Neutrophil (primary cell): Measurements from ENCODE around the gene NR6A1.
"Not testable (repeated sequence)": the region's sequence is repeated elsewhere in the genome, so short reads cannot be mapped to it uniquely, and the experiment has no call there.

Experiments
- H3K27ac ChIP-seq: fragments of 200-600 bp; sonication (generic); 2 replicates; pipeline ENCODE4 v1.5.1; 2016; ENCODE audit warnings: mild to moderate bottlenecking, moderate library complexity
- H3K27me3 ChIP-seq: fragments of 200-600 bp; sonication (generic); 2 replicates; pipeline ENCODE4 v1.6.0; 2016; ENCODE audit warnings: mild to moderate bottlenecking
- H3K36me3 ChIP-seq: fragments of 200-600 bp; sonication (generic); 2 replicates; pipeline ENCODE4 v1.5.1; 2017
- H3K4me1 ChIP-seq, 2 experiments: fragments of 200-600 bp in 1 of 2; sonication (generic) in 1 of 2; 1 replicate in 1 of 2; 2 replicates in 1 of 2; pipeline versions ENCODE4 v1.5.1 to v1.6.1; 2013 to 2016; ENCODE audit warnings: low read depth in 1 of 2, low read length in 1 of 2, mild to moderate bottlenecking in 1 of 2, moderate library complexity in 1 of 2; ENCODE audit not compliant: control insufficient read depth in 1 of 2, insufficient read depth in 1 of 2
- H3K4me3 ChIP-seq, 2 experiments: fragments of 200-600 bp in 1 of 2; sonication (generic) in 1 of 2; 1 replicate in 1 of 2; 2 replicates in 1 of 2; pipeline ENCODE4 v1.5.1; 2013 to 2016; ENCODE audit warnings: low read depth in 1 of 2, low read length in 1 of 2, mild to moderate bottlenecking in 1 of 2, moderate library complexity in 1 of 2
- H3K9me3 ChIP-seq: fragments of 200-600 bp; sonication (generic); 2 replicates; pipeline ENCODE4 v1.5.1; 2016
- CTCF ChIP-seq: fragments of 200-600 bp; sonication (generic); IDR thresholded peaks from 2 replicates; pipeline ENCODE4 v1.5.1; 2016; ENCODE audit warnings: antibody characterized with exemption

Gene NR6A1

GRCh38 chr9:124741662-124742061 lies 29.4 kb downstream of the NR6A1 start:
- H3K4me1 ChIP-seq: peaks cover 5 to 9% of the 10 kb centered on the region in 2 experiments
- no peak overlapping the region for H3K4me3 ChIP-seq
- no peak for TF ChIP-seq CTCF
- H3K9me3 ChIP-seq: no peaks in the 10 kb centered on the region
- H3K27ac ChIP-seq: peak overlapping the region; percentile 18
- no peaks in the 10 kb centered on the region for H3K36me3 ChIP-seq
- no peaks in the 10 kb centered on the region for H3K27me3 ChIP-seq

- no peak for TF ChIP-seq CTCF
- Histone ChIP-seq H3K4me3 (no peak overlapping the region), H3K9me3 (no peaks in the 10 kb centered on the region), H3K27me3 (no peaks in the 10 kb centered on the region), H3K36me3 (no peaks in the 10 kb centered on the region), H3K4me1 (peaks cover 5 to 9% of the 10 kb centered on the region in 2 experiments), H3K27ac (no peak overlapping the region)
Measured at GRCh38 chr9:124741149-124741548, 30.0 kb downstream of the NR6A1 start.

GRCh38 chr9:124739360-124739759 lies 31.8 kb downstream of the NR6A1 start:
- Histone ChIP-seq H3K36me3 (no peaks in the 10 kb centered on the region), H3K4me3 (no peak overlapping the region), H3K27ac (no peak overlapping the region), H3K27me3 (no peaks in the 10 kb centered on the region), H3K4me1 (peaks cover 1 to 5% of the 10 kb centered on the region in 2 experiments), H3K9me3 (no peaks in the 10 kb centered on the region)
- no peak for TF ChIP-seq CTCF

GRCh38 chr9:124738075-124738474 lies 33.0 kb downstream of the NR6A1 start:
- not testable (repeated sequence) for H3K36me3 ChIP-seq, H3K27me3 ChIP-seq, H3K9me3 ChIP-seq, H3K4me3 ChIP-seq, H3K4me1 ChIP-seq, H3K27ac ChIP-seq

GRCh38 chr9:124735121-124735520 lies 36.0 kb downstream of the NR6A1 start:
- H3K9me3 ChIP-seq: no peaks in the 10 kb centered on the region
- no peak overlapping the region for H3K4me3 ChIP-seq
- no peaks in the 10 kb centered on the region for H3K4me1 ChIP-seq
- no peaks in the 10 kb centered on the region for H3K27me3 ChIP-seq
- no peak for TF ChIP-seq CTCF
- H3K36me3 ChIP-seq: peaks cover 21% of the 10 kb centered on the region
- H3K27ac ChIP-seq: no peak overlapping the region

GRCh38 chr9:124734741-124735083 lies 36.4 kb downstream of the NR6A1 start:
- H3K27me3 ChIP-seq, H3K4me1 ChIP-seq, H3K4me3 ChIP-seq, H3K27ac ChIP-seq, H3K9me3 ChIP-seq: not testable (repeated sequence)
- H3K36me3 ChIP-seq: peaks cover 23% of the 10 kb centered on the region
